HepG2 (cell line): Measurements from ENCODE around the gene MRPL10. TPM values are rescaled to one million over a fixed set of nuclear protein-coding genes. Genes with fewer than 3 reads are reported as not detected.

Source experiments
- FOSL1 ChIP-seq: sonication (generic); formaldehyde crosslinking; IDR thresholded peaks from 2 replicates; pipeline ENCODE4 v1.9.0; 2021; ENCODE audit warnings: missing genetic modification reagents, borderline replicate concordance
- NFIC ChIP-seq: IDR thresholded peaks from 2 replicates; pipeline ENCODE4 v1.6.1; 2012; ENCODE audit warnings: mild to moderate bottlenecking, low read length, inconsistent platforms
- POLR2AphosphoS5 ChIP-seq: IDR thresholded peaks from 2 replicates; pipeline ENCODE4 v1.6.1; 2012; ENCODE audit warnings: low read depth, low read length
- RBFOX2 ChIP-seq: fragments of 200-400 bp; formaldehyde crosslinking; IDR thresholded peaks from 2 replicates; pipeline ENCODE4 v1.6.1; 2017; ENCODE audit warnings: low read depth, mild to moderate bottlenecking, low read length
- REXO4 ChIP-seq: sonication (generic); formaldehyde crosslinking; IDR thresholded peaks from 2 replicates; pipeline ENCODE4 v1.8.0; 2022; ENCODE audit warnings: missing genetic modification reagents, mild to moderate bottlenecking, borderline replicate concordance
- RXRB ChIP-seq: IDR thresholded peaks from 2 replicates; pipeline ENCODE4 v1.6.1; 2016; ENCODE audit warnings: borderline replicate concordance, missing genetic modification reagents, missing compliant biosample characterization
- SMARCC2 ChIP-seq: fragments of 450-650 bp; IDR thresholded peaks from 2 replicates; pipeline ENCODE4 v1.6.1; 2017; ENCODE audit warnings: antibody characterized with exemption, mild to moderate bottlenecking
- TBL1XR1 ChIP-seq: fragments of 150-350 bp; IDR thresholded peaks from 2 replicates; pipeline ENCODE4 v1.6.1; 2014; ENCODE audit warnings: borderline replicate concordance, low read length; ENCODE audit not compliant: partially characterized antibody
- TBP ChIP-seq: sonication (generic); formaldehyde crosslinking; IDR thresholded peaks from 2 replicates; pipeline ENCODE4 v1.5.0; 2020; ENCODE audit warnings: missing genetic modification reagents
- ZFP36 ChIP-seq: fragments of 150-350 bp; IDR thresholded peaks from 2 replicates; pipeline ENCODE4 v1.6.1; 2018; ENCODE audit warnings: borderline replicate concordance, low read length, low read depth; ENCODE audit not compliant: partially characterized antibody
- ZNF12 ChIP-seq: sonication (generic); formaldehyde crosslinking; IDR thresholded peaks from 2 replicates; pipeline ENCODE4 v1.5.0; 2020; ENCODE audit warnings: missing genetic modification reagents
- ZSCAN9 ChIP-seq: IDR thresholded peaks from 2 replicates; pipeline ENCODE4 v1.6.1; 2016; ENCODE audit warnings: borderline replicate concordance
- polyA plus RNA-seq, 8 experiments: library from polyadenylated mRNA; depleted of rRNA in 3 of 8; stranded (reverse) in 7 of 8; unstranded in 1 of 8; fragments of >200 nt; fragmentation: Illumina TruSeq in 4 of 8; extraction: Trizol in 4 of 8; gene quantifications; 2 replicates each; pipeline versions ENCODE4 v1.2.1 to v1.2.3, GENCODE V29; 2011 to 2016; ENCODE audit warnings: low read depth in 4 of 8, missing spikeins in 1 of 8, mixed read lengths in 1 of 8; ENCODE audit not compliant: insufficient read depth in 1 of 8
- total RNA-seq, 5 experiments: library from RNA; depleted of rRNA; stranded (reverse); fragments of >200 nt; fragmentation: Illumina TruSeq; extraction: Trizol; gene quantifications; 2 replicates each; pipeline ENCODE4 v1.2.3, GENCODE V29; 2016; ENCODE audit warnings: low read depth in 1 of 5
- TF ChIP-seq, protein P1 (sequence below): IDR thresholded peaks from 2 replicates; pipeline ENCODE4 v1.6.1; 2016; ENCODE audit warnings: missing biosample characterization, missing genetic modification reagents, low read depth
- TF ChIP-seq, protein P2 (sequence below), 2 experiments: sonication (generic) in 1 of 2; formaldehyde crosslinking in 1 of 2; IDR thresholded peaks; 2 replicates each; pipeline versions ENCODE4 v1.6.1 to v1.9.0; 2014 to 2022; ENCODE audit warnings: antibody characterized with exemption in 1 of 2, borderline replicate concordance in 1 of 2, inconsistent platforms in 1 of 2, low read depth in 1 of 2, missing genetic modification reagents in 1 of 2
- TF ChIP-seq, protein P3 (sequence below): sonication (generic); formaldehyde crosslinking; IDR thresholded peaks from 2 replicates; pipeline ENCODE4 v1.4.0; 2020; ENCODE audit warnings: missing genetic modification reagents, borderline replicate concordance

Gene MRPL10
- total and polyA plus RNA-seq, 2 of the 13 experiments (the other 11 are each of a cell fraction or from before 2014, with no cell fraction given): 56.7 to 149 TPM

DNA sequence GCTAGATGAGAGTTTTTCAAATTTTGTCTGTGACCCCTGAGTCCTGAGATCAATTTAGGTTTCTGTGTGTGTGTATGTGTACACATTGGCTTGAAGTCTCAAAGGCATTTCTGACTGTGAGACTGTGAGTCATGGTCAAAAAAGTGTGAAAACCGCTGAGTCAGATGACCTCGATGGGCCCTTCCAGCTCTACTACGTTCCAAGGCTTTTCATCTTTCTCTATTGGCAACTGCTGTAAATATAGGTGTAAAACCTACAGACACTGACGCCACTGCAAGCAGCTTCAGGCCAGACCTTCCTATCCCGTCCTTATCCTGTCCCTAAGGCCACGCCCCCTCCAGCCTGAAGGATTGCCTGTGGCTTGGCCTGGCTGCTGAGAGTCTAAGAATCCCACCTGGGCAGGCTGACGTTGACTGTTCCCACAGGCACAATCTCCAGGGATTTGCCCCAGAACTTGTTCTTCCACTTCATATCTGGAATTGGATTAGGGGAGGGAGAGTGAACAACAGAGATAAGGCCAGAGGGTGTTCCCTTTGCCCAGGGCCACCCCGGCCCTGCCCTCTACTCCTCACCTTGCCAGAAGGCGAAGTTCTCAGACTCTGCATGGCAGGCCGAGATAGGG is 21.0 kb downstream of the MRPL10 start (continued):
- TF ChIP-seq POLR2AphosphoS5: no peak
- no peak for TF ChIP-seq TBP
- TF ChIP-seq, protein P1, sequence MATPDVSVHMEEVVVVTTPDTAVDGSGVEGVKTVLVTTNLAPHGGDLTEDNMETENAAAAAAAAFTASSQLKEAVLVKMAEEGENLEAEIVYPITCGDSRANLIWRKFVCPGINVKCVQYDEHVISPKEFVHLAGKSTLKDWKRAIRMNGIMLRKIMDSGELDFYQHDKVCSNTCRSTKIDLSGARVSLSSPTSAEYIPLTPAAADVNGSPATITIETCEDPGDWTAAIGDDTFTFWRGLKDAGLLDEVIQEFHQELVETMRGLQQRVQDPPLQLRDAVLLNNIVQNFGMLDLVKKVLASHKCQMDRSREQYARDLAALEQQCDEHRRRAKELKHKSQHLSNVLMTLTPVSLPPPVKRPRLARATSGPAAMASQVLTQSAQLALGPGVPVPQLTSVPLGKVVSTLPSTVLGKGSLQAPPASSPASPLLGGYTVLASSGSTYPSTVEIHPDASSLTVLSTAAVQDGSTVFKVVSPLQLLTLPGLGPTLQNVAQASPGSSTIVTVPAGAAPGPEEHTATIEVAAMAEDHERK (CRISPR knock-in tag): no peak
- TF ChIP-seq ZSCAN9 (CRISPR knock-in tag): no peak
- TF ChIP-seq NFIC: no peak
- TF ChIP-seq, protein P2, sequence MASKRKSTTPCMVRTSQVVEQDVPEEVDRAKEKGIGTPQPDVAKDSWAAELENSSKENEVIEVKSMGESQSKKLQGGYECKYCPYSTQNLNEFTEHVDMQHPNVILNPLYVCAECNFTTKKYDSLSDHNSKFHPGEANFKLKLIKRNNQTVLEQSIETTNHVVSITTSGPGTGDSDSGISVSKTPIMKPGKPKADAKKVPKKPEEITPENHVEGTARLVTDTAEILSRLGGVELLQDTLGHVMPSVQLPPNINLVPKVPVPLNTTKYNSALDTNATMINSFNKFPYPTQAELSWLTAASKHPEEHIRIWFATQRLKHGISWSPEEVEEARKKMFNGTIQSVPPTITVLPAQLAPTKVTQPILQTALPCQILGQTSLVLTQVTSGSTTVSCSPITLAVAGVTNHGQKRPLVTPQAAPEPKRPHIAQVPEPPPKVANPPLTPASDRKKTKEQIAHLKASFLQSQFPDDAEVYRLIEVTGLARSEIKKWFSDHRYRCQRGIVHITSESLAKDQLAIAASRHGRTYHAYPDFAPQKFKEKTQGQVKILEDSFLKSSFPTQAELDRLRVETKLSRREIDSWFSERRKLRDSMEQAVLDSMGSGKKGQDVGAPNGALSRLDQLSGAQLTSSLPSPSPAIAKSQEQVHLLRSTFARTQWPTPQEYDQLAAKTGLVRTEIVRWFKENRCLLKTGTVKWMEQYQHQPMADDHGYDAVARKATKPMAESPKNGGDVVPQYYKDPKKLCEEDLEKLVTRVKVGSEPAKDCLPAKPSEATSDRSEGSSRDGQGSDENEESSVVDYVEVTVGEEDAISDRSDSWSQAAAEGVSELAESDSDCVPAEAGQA (IDR thresholded peaks at IDR 0.05; ENCODE audit: low read depth): no peak
- TF ChIP-seq, protein P2 (CRISPR knock-in tag; IDR thresholded peaks at IDR 0.05; ENCODE audit: borderline replicate concordance): no peak
- no peak for TF ChIP-seq SMARCC2
- no peak for TF ChIP-seq RXRB (CRISPR knock-in tag)
- no peak for TF ChIP-seq FOSL1 (CRISPR knock-in tag)
- TF ChIP-seq, protein P3, sequence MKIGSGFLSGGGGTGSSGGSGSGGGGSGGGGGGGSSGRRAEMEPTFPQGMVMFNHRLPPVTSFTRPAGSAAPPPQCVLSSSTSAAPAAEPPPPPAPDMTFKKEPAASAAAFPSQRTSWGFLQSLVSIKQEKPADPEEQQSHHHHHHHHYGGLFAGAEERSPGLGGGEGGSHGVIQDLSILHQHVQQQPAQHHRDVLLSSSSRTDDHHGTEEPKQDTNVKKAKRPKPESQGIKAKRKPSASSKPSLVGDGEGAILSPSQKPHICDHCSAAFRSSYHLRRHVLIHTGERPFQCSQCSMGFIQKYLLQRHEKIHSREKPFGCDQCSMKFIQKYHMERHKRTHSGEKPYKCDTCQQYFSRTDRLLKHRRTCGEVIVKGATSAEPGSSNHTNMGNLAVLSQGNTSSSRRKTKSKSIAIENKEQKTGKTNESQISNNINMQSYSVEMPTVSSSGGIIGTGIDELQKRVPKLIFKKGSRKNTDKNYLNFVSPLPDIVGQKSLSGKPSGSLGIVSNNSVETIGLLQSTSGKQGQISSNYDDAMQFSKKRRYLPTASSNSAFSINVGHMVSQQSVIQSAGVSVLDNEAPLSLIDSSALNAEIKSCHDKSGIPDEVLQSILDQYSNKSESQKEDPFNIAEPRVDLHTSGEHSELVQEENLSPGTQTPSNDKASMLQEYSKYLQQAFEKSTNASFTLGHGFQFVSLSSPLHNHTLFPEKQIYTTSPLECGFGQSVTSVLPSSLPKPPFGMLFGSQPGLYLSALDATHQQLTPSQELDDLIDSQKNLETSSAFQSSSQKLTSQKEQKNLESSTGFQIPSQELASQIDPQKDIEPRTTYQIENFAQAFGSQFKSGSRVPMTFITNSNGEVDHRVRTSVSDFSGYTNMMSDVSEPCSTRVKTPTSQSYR (CRISPR knock-in tag): no peak
- no peak for TF ChIP-seq ZNF12 (CRISPR knock-in tag)
- TF ChIP-seq TBL1XR1: no peak
- TF ChIP-seq REXO4 (CRISPR knock-in tag): no peak
- TF ChIP-seq RBFOX2: no peak
- no peak for TF ChIP-seq ZFP36
